ENCODE data around the gene LTC4S.

DNA sequence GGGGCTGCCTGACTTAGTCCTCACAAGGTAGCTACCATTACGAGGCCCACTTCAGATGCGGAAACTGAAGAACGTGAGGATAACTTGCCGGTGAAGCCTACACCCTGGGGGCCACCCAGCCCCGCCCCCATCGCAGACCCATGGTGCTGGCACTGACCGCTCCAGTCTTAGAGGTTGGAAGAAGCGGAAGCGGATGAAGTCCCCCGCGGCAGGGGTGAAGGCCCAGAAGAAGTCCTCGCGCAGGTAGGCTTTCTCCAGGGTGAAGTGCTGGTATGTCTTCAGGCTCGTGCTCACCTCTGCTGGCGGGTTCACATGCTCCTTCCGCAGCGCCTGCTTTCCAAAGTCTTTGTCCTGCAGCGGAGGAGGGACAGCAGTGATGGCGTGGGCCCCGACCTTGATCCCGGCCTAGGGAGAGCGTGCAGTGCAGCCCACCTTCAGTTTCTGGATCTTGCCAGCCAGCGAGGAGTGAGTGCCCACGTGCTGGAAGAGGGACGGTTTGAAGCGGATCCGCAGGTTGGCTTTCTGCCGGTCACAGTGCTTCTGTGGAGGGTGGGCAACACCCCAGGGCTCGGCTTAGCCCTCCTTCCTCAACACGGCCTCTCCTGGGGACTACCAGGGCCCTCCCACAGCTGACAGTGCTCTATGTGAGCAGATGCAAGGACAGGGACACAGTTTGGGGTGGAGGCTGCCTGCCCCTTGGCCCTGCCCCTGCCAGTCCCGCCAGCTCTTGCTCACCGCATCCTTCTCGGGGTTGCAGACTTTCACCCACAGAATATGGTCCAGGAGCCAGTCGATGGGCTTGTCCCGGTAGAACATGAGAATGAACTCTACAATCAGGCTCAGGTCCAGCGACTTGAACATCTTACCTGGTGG, 5.2 kb downstream of the LTC4S start:
- TF ChIP-seq, protein P1, sequence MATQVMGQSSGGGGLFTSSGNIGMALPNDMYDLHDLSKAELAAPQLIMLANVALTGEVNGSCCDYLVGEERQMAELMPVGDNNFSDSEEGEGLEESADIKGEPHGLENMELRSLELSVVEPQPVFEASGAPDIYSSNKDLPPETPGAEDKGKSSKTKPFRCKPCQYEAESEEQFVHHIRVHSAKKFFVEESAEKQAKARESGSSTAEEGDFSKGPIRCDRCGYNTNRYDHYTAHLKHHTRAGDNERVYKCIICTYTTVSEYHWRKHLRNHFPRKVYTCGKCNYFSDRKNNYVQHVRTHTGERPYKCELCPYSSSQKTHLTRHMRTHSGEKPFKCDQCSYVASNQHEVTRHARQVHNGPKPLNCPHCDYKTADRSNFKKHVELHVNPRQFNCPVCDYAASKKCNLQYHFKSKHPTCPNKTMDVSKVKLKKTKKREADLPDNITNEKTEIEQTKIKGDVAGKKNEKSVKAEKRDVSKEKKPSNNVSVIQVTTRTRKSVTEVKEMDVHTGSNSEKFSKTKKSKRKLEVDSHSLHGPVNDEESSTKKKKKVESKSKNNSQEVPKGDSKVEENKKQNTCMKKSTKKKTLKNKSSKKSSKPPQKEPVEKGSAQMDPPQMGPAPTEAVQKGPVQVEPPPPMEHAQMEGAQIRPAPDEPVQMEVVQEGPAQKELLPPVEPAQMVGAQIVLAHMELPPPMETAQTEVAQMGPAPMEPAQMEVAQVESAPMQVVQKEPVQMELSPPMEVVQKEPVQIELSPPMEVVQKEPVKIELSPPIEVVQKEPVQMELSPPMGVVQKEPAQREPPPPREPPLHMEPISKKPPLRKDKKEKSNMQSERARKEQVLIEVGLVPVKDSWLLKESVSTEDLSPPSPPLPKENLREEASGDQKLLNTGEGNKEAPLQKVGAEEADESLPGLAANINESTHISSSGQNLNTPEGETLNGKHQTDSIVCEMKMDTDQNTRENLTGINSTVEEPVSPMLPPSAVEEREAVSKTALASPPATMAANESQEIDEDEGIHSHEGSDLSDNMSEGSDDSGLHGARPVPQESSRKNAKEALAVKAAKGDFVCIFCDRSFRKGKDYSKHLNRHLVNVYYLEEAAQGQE (IDR thresholded peaks at IDR 0.05; ENCODE audit: unreplicated experiment): no peak
- TF ChIP-seq, protein P2, sequence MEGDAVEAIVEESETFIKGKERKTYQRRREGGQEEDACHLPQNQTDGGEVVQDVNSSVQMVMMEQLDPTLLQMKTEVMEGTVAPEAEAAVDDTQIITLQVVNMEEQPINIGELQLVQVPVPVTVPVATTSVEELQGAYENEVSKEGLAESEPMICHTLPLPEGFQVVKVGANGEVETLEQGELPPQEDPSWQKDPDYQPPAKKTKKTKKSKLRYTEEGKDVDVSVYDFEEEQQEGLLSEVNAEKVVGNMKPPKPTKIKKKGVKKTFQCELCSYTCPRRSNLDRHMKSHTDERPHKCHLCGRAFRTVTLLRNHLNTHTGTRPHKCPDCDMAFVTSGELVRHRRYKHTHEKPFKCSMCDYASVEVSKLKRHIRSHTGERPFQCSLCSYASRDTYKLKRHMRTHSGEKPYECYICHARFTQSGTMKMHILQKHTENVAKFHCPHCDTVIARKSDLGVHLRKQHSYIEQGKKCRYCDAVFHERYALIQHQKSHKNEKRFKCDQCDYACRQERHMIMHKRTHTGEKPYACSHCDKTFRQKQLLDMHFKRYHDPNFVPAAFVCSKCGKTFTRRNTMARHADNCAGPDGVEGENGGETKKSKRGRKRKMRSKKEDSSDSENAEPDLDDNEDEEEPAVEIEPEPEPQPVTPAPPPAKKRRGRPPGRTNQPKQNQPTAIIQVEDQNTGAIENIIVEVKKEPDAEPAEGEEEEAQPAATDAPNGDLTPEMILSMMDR (conservative IDR thresholded peaks at IDR 0.05; ENCODE audit: low read depth in 2 of 2): no peak
- TF ChIP-seq CREB1 (CRISPR knock-in tag; IDR thresholded peaks at IDR 0.05; ENCODE audit: low read depth) (no peak), EZH2phosphoT487 (IDR thresholded peaks at IDR 0.05; ENCODE audit: unreplicated experiment) (no peak), EZH2 (IDR thresholded peaks at IDR 0.05; ENCODE audit: low read depth, unreplicated experiment) (no peak), POLR2AphosphoS5 (IDR thresholded peaks at IDR 0.05; ENCODE audit: low read depth) (no peak), ZNF114 (CRISPR knock-in tag; IDR thresholded peaks at IDR 0.05) (no peak), NANOG (IDR thresholded peaks at IDR 0.05; ENCODE audit: borderline replicate concordance) (no peak), JUNB (IDR thresholded peaks at IDR 0.05; ENCODE audit: unreplicated experiment) (no peak)
